Stimulated activated CD8-positive, alpha-beta memory T cell treated with anti-CD3 and anti-CD28 coated beads, Interleukin-12 subunit alpha, Interleukin-12 subunit beta, amount 100 ng/mL, for 24 hours (primary cell): ENCODE data around the gene BCLAF3.

Source experiments
- DNase-seq: peaks from one replicate; pipeline ENCODE4 v3.0.0-alpha.2; 2020; ENCODE audit errors: extremely low read depth

BCLAF3 gene

GRCh38 chrX:19966056-19966455, 24.8 kb downstream of the BCLAF3 start:
- DNase-seq: no peak

GRCh38 chrX:19964017-19964710, 26.7 kb downstream of the BCLAF3 start:
- DNase-seq: no peak

GRCh38 chrX:19960913-19961312, 29.9 kb downstream of the BCLAF3 start:
- DNase-seq: no peak

- DNase-seq: no peak
Measured at GRCh38 chrX:19958552-19959486, 32.0 kb downstream of the BCLAF3 start.

GRCh38 chrX:19956923-19957322, 33.9 kb downstream of the BCLAF3 start:
- DNase-seq: no peak

GRCh38 chrX:19956306-19956705, 34.6 kb downstream of the BCLAF3 start:
- no peak for DNase-seq

GRCh38 chrX:19955306-19955705, 35.6 kb downstream of the BCLAF3 start:
- no peak for DNase-seq

GRCh38 chrX:19954335-19955096, 36.3 kb downstream of the BCLAF3 start:
- DNase-seq: no peak

GRCh38 chrX:19953145-19953544, 37.7 kb downstream of the BCLAF3 start:
- DNase-seq: no peak

GRCh38 chrX:19949340-19949739, 41.5 kb downstream of the BCLAF3 start:
- DNase-seq: no peak

GRCh38 chrX:19947612-19948011, 43.2 kb downstream of the BCLAF3 start:
- DNase-seq: no peak
